ENCODE data around the gene RRP9.

- TF ChIP-seq, protein P1, sequence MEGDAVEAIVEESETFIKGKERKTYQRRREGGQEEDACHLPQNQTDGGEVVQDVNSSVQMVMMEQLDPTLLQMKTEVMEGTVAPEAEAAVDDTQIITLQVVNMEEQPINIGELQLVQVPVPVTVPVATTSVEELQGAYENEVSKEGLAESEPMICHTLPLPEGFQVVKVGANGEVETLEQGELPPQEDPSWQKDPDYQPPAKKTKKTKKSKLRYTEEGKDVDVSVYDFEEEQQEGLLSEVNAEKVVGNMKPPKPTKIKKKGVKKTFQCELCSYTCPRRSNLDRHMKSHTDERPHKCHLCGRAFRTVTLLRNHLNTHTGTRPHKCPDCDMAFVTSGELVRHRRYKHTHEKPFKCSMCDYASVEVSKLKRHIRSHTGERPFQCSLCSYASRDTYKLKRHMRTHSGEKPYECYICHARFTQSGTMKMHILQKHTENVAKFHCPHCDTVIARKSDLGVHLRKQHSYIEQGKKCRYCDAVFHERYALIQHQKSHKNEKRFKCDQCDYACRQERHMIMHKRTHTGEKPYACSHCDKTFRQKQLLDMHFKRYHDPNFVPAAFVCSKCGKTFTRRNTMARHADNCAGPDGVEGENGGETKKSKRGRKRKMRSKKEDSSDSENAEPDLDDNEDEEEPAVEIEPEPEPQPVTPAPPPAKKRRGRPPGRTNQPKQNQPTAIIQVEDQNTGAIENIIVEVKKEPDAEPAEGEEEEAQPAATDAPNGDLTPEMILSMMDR (IDR thresholded peaks at IDR 0.05) = peak in 2 of 4 donors; percentile 0 to 12
- no peak for TF ChIP-seq POLR2A (IDR thresholded peaks at IDR 0.05)
Measured at GRCh38 chr3:51974277-51974962, 32.7 kb upstream of the RRP9 start.
